B cell (primary cell): ENCODE measurements around the gene TPST2. TPM values are rescaled to one million over a fixed set of nuclear protein-coding genes. Genes with fewer than 3 reads are reported as not detected.

ENCODE experiments used
- ATAC-seq: fragments of 200-7000 bp; cut with Tn5 transposase; one replicate; pipeline ENCODE4 v1.10.0; 2021; ENCODE audit warnings: low read depth, mild to moderate bottlenecking, moderate number of reproducible peaks, moderate library complexity
- CTCF ChIA-PET: fragments of 350-600 bp; sonication (Branson Sonifier 250); formaldehyde crosslinking; loops from one replicate; lab custom pipeline; 2021; ENCODE audit warnings: antibody characterized with exemption, inconsistent platforms; lab: Charles Lee
- POLR2A ChIA-PET: fragments of 350-600 bp; sonication (Branson Sonifier 250); formaldehyde crosslinking; loops from one replicate; lab custom pipeline; 2021; ENCODE audit warnings: antibody characterized with exemption; lab: Charles Lee
- DNase-seq: peaks from one replicate; pipeline ENCODE4 v3.0.0; 2013
- H2AFZ ChIP-seq: 2 replicates; pipeline ENCODE4 v1.6.1; 2012; ENCODE audit warnings: mild to moderate bottlenecking, low read depth, low read length; ENCODE audit not compliant: insufficient read depth, poor library complexity, severe bottlenecking
- H3K27ac ChIP-seq, 2 donors: 1 replicate in 1 of 2; 2 replicates in 1 of 2; pipeline ENCODE4 v1.5.1; 2012 to 2013; ENCODE audit warnings: low read length in 2 of 2, mild to moderate bottlenecking in 2 of 2, moderate library complexity in 1 of 2
- H3K27me3 ChIP-seq, 4 experiments: fragments of 200-600 bp in 1 of 4; sonication (generic) in 1 of 4; replicated peaks in 1 of 4; 1 replicate in 2 of 4; 2 replicates in 2 of 4; pipeline versions ENCODE4 v1.6.1 to v1.7.0; 2013 to 2016; ENCODE audit warnings: low read length in 3 of 4, mild to moderate bottlenecking in 2 of 4, mixed read lengths in 1 of 4, moderate library complexity in 1 of 4; ENCODE audit not compliant: insufficient read depth in 4 of 4, control insufficient read depth in 3 of 4; ENCODE audit errors: control extremely low read depth in 1 of 4
- H3K36me3 ChIP-seq, 2 experiments: replicated peaks in 1 of 2; 1 replicate in 1 of 2; 2 replicates in 1 of 2; pipeline versions ENCODE4 v1.6.1 to v1.7.1; 2013; ENCODE audit warnings: low read length in 1 of 2; ENCODE audit not compliant: insufficient read depth in 2 of 2, control insufficient read depth in 1 of 2; ENCODE audit errors: control extremely low read depth in 1 of 2, extremely low read depth in 1 of 2
- H3K4me1 ChIP-seq, 2 donors: fragments of 200-600 bp in 1 of 2; sonication (generic) in 1 of 2; 1 replicate in 1 of 2; 2 replicates in 1 of 2; pipeline versions ENCODE4 v1.5.1 to v1.6.1; 2013 to 2017; ENCODE audit warnings: low read length in 2 of 2; ENCODE audit not compliant: control insufficient read depth in 2 of 2, insufficient read depth in 2 of 2
- H3K4me2 ChIP-seq: replicated peaks from 2 replicates; pipeline ENCODE3; 2012; ENCODE audit warnings: mild to moderate bottlenecking, low read depth, low read length; ENCODE audit not compliant: poor library complexity, severe bottlenecking
- H3K4me3 ChIP-seq, 5 experiments: fragments of 200-600 bp in 1 of 5; sonication (generic) in 1 of 5; 1 replicate in 3 of 5; 2 replicates in 2 of 5; pipeline versions ENCODE4 v1.5.1 to v1.7.0; 2011 to 2016; ENCODE audit warnings: low read length in 4 of 5, mild to moderate bottlenecking in 4 of 5, low read depth in 2 of 5, control low read depth in 1 of 5, moderate library complexity in 1 of 5; ENCODE audit not compliant: insufficient read depth in 1 of 5; ENCODE audit errors: control extremely low read depth in 1 of 5, extremely low read depth in 1 of 5
- H3K79me2 ChIP-seq: fragments of 200-600 bp; sonication (generic); one replicate; pipeline ENCODE4 v1.6.0; 2016; ENCODE audit warnings: low read length; ENCODE audit not compliant: control insufficient read depth, insufficient read depth
- H3K9ac ChIP-seq: fragments of 200-600 bp; sonication (generic); 2 replicates; pipeline ENCODE4 v1.6.1; 2017; ENCODE audit warnings: mild to moderate bottlenecking, low read length, moderate library complexity
- H3K9me3 ChIP-seq, 3 donors: one replicate each; pipeline versions ENCODE4 v1.6.1 to v1.7.1; 2013; ENCODE audit warnings: low read length in 2 of 3; ENCODE audit not compliant: control insufficient read depth in 2 of 3, insufficient read depth in 1 of 3; ENCODE audit errors: control extremely low read depth in 1 of 3
- H4K20me1 ChIP-seq: 2 replicates; pipeline ENCODE4 v1.6.0; 2012; ENCODE audit warnings: mild to moderate bottlenecking, low read length; ENCODE audit not compliant: insufficient read depth, control insufficient read depth, poor library complexity, severe bottlenecking
- H3K27ac Mint-ChIP-seq: one replicate; pipeline ENCODE4 v1.8.0; 2021; ENCODE audit warnings: mixed read lengths
- H3K27me3 Mint-ChIP-seq: one replicate; pipeline ENCODE4 v1.8.0; 2021; ENCODE audit warnings: mixed read lengths
- H3K4me1 Mint-ChIP-seq: one replicate; pipeline ENCODE4 v1.8.0; 2021; ENCODE audit warnings: mixed read lengths
- H3K4me3 Mint-ChIP-seq: one replicate; pipeline ENCODE4 v1.8.0; 2021; ENCODE audit warnings: mixed read lengths
- H3K9me3 Mint-ChIP-seq: one replicate; pipeline ENCODE4 v1.8.0; 2022; ENCODE audit warnings: mixed read lengths; ENCODE audit not compliant: insufficient read depth
- EZH2 ChIP-seq: IDR thresholded peaks from 2 replicates; pipeline ENCODE4 v1.6.1; 2012; ENCODE audit warnings: borderline replicate concordance, low read depth, mild to moderate bottlenecking, moderate library complexity, low read length; ENCODE audit not compliant: insufficient read depth, poor library complexity, severe bottlenecking
- WGBS: methylation state at CpG from one replicate; pipeline ENCODE4 v1.1.5; 2013; ENCODE audit warnings: missing lambda C conversion rate; ENCODE audit not compliant: insufficient coverage; 5-methylcytosine and 5-hydroxymethylcytosine counted together
- intact Hi-C: fragments of 100-400 bp; cut with micrococcal nuclease; formaldehyde crosslinking; loops from one replicate; pipeline ENCODE4 v1.10.0; 2022
- polyA plus RNA-seq: library from polyadenylated mRNA; depleted of rRNA; stranded (reverse); fragments of >200 nt; gene quantifications from 2 replicates; pipeline ENCODE4 v1.2.3, GENCODE V29; 2012
- total RNA-seq, 2 donors: library from RNA; stranded (reverse); fragments of 120-200 nt in 1 of 2; gene quantifications; 1 replicate in 1 of 2; 2 replicates in 1 of 2; pipeline versions ENCODE4 v1.2.3 to v1.2.4, GENCODE V29; 2013 to 2022
- TF ChIP-seq, protein P1 (sequence below): fragments of 200-600 bp; IDR thresholded peaks from one replicate; pipeline ENCODE4 v1.8.0; 2022; ENCODE audit warnings: antibody characterized with exemption, mild to moderate bottlenecking

The TPST2 gene
- total and polyA plus RNA-seq, 2 donors (not counting 1 experiment from before 2014, with no cell fraction given) = 16.6 to 43.1 TPM

DNA sequence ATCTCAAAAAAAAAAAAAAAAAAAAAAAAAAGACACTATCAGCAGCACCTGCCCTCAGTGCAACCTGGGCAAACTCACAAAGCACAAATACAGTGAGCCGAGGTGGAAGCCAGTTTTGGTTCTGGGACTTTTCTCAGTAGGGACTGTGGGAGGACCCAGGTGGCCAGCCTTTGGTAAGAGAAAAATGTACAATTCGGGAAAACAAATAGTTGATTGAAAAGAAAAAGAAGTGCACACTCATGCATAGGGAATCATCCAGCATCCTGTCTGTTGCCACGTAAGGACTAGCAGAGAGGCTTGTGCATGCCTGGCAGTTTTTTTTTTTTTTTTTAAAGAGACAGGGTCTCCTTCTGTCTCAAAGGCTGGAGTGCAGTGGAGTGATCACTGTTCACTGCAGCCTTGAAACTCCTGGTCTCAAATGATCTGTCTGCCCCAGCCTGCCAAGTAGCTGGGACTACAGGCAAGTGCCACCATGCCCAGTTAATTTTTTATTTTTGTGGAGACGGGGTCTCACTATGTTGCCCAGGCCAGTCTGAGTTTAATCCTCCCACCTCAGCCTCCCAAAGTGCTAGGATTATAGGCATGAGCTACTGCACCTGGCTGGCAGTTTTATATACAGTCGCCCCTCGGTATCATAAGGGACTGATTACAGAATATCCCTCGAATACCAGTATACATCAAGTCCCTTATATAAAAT is 36.7 kb downstream of the TPST2 start:
- H3K4me1 Mint-ChIP-seq = peaks cover 12% of the 10 kb centered on the region
- 53% methylated on average over 3 of the region's 7 CpGs for WGBS
- peaks cover 1 to 4% of the 10 kb centered on the region in 2 experiments for H3K36me3 ChIP-seq
- H2AFZ ChIP-seq = no peak overlapping the region
- no peak overlapping the region for H3K4me3 ChIP-seq
- H3K79me2 ChIP-seq = peaks cover 71% of the 10 kb centered on the region
- no peaks in the 10 kb centered on the region for H3K27me3 Mint-ChIP-seq
- H3K27ac ChIP-seq = no peak overlapping the region
- H3K27ac Mint-ChIP-seq = no peak overlapping the region
- no peaks in the 10 kb centered on the region for H3K27me3 ChIP-seq
- TF ChIP-seq EZH2 = no peak
- TF ChIP-seq, protein P1, sequence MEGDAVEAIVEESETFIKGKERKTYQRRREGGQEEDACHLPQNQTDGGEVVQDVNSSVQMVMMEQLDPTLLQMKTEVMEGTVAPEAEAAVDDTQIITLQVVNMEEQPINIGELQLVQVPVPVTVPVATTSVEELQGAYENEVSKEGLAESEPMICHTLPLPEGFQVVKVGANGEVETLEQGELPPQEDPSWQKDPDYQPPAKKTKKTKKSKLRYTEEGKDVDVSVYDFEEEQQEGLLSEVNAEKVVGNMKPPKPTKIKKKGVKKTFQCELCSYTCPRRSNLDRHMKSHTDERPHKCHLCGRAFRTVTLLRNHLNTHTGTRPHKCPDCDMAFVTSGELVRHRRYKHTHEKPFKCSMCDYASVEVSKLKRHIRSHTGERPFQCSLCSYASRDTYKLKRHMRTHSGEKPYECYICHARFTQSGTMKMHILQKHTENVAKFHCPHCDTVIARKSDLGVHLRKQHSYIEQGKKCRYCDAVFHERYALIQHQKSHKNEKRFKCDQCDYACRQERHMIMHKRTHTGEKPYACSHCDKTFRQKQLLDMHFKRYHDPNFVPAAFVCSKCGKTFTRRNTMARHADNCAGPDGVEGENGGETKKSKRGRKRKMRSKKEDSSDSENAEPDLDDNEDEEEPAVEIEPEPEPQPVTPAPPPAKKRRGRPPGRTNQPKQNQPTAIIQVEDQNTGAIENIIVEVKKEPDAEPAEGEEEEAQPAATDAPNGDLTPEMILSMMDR = no peak
- no peak for ATAC-seq
- H3K4me3 Mint-ChIP-seq = no peak overlapping the region
- H3K9me3 Mint-ChIP-seq = no peaks in the 10 kb centered on the region
- no peak for DNase-seq
- H4K20me1 ChIP-seq = no peaks in the 10 kb centered on the region
- intact Hi-C loops = no loop called here
- no peaks in the 10 kb centered on the region for H3K4me1 ChIP-seq
- ChIA-PET CTCF (no interaction called here), POLR2A (no interaction called here)
- no peaks in the 10 kb centered on the region for H3K9me3 ChIP-seq
- no peak overlapping the region for H3K4me2 ChIP-seq
- H3K9ac ChIP-seq = no peak overlapping the region

DNA sequence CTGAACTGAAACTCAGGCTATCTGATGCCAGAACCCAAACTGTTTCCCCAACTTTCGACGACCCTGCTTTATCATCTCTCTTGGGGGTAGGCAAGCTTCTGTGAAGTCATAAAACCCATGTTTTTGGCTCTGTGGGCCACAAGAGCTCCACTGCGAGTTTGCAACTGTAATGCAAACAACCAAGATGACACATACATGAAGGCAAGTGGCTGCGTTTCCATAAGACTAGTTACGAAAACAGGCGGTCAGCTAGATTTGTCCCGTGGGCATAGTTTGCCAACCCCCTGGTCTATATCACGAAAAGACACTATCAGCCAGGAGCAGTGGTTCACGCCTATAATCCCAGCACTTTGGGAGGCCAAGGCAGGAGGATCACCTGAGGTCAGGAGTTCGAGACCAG is 37.5 kb downstream of the TPST2 start:
- peaks cover 72% of the 10 kb centered on the region for H3K79me2 ChIP-seq
- intact Hi-C loops = no loop called here

More for the DNA sequence above, 37.5 kb downstream of the TPST2 start:
- Histone ChIP-seq H3K4me2 (no peak overlapping the region), H2AFZ (no peak overlapping the region), H4K20me1 (no peaks in the 10 kb centered on the region), H3K4me1 (no peaks in the 10 kb centered on the region), H3K36me3 (peaks cover 1 to 4% of the 10 kb centered on the region in 2 experiments), H3K27ac (no peak overlapping the region), H3K9me3 (no peaks in the 10 kb centered on the region), H3K4me3 (no peak overlapping the region), H3K27me3 (no peaks in the 10 kb centered on the region), H3K9ac (no peak overlapping the region)
- Mint-ChIP-seq H3K9me3 (no peaks in the 10 kb centered on the region), H3K27ac (no peak overlapping the region), H3K4me1 (peaks cover 12% of the 10 kb centered on the region), H3K27me3 (no peaks in the 10 kb centered on the region), H3K4me3 (no peak overlapping the region)
- WGBS = 84% methylated on average over 9 of the region's 10 CpGs
- DNase-seq = no peak
- CTCF ChIA-PET = no interaction called here
- POLR2A ChIA-PET = no interaction called here
- ATAC-seq = no peak
- TF ChIP-seq, protein P1 = no peak
- no peak for TF ChIP-seq EZH2
